Measurements from ENCODE around the gene SPTLC3. TPM values are rescaled to one million over a fixed set of nuclear protein-coding genes. Genes with fewer than 3 reads are reported as not detected.

SPTLC3 gene
- total and polyA plus RNA-seq, 12 donors, result 1.4 to 15.7 (median 8.7) TPM

DNA sequence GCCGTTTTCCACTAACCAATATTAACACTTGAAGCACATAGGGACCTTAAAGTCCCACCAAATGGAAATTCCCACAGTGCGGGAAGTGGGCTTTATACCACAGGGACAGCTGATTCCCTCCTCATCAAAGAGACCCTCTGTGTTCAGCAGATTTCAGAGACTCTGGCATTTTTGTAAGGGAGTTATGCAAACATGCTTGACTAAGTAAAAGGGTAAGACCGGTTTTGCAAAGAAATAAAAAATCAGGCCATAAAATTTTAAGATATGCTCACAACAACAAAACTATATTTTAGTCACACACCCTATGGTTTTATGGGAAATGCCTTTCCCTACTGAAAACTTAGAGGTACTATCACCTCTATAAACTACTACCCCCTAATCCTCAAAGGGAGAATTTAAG, 45.4 kb upstream of the SPTLC3 start:
- WGBS, 4 donors, result 56 to 68% (median 59%) methylated on average over 3 of the region's 3 CpGs
- DNase-seq, result no peak
- TF ChIP-seq CTCF (IDR thresholded peaks at IDR 0.05), result no peak
- no peak for TF ChIP-seq POLR2A (IDR thresholded peaks at IDR 0.05)
- no peak overlapping the region for H3K4me3 ChIP-seq
- no peaks in the 10 kb centered on the region for H3K9me3 ChIP-seq (replicated peaks in 1 of 3)
- no peaks in the 10 kb centered on the region for H3K4me1 ChIP-seq (replicated peaks in 1 of 2)
- no peaks in the 10 kb centered on the region for H3K36me3 ChIP-seq (replicated peaks in 1 of 2)
- no peaks in the 10 kb centered on the region for H3K27me3 ChIP-seq
- intact Hi-C loops (cut with DNase I), result loop anchor here in 1 of 2 donors (10.0 kb wide), 1 partner anchor 141 kb away; no protein-coding TSS in a partner anchor
- no peak overlapping the region for H3K27ac ChIP-seq

- Histone ChIP-seq H3K9me3 (replicated peaks in 1 of 3) (no peaks in the 10 kb centered on the region), H3K27ac (no peak overlapping the region), H3K27me3 (no peaks in the 10 kb centered on the region), H3K4me1 (replicated peaks in 1 of 2) (no peaks in the 10 kb centered on the region), H3K36me3 (replicated peaks in 1 of 2) (no peaks in the 10 kb centered on the region), H3K4me3 (no peak overlapping the region)
- no peak for TF ChIP-seq CTCF (IDR thresholded peaks at IDR 0.05)
- TF ChIP-seq POLR2A (IDR thresholded peaks at IDR 0.05), result no peak
- no peak for DNase-seq
- intact Hi-C loops (cut with DNase I), result loop anchor here in 1 of 2 donors (5.0 to 10.0 kb wide), 2 partner anchors 38 to 139 kb away; no protein-coding TSS in a partner anchor
These were observed 43.4 kb upstream of the SPTLC3 start for GRCh38 chr20:12965212-12965869.

DNA sequence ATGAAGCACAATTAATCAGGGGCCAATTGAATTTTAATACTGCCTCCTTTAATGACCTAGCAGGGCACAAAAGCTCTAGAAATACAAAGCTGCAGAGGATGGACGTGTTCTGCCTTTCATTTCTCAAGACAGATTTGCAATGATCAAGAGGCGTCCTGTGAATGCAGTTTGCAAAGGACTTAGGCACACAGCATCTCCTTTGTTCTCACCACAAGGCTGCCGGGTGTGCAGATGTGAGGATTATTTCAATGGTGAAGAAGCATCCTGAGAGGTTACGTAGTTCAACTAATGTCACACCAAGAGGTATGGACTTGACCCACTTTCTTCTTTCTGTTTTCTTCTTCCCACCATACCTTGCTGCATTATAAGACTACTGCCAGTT, 42.9 kb upstream of the SPTLC3 start:
- H3K9me3 ChIP-seq (replicated peaks in 1 of 3), result no peaks in the 10 kb centered on the region
- H3K4me1 ChIP-seq (replicated peaks in 1 of 2), result no peaks in the 10 kb centered on the region
- no peak for TF ChIP-seq CTCF (IDR thresholded peaks at IDR 0.05)
- no peak for TF ChIP-seq POLR2A (IDR thresholded peaks at IDR 0.05)
- H3K27me3 ChIP-seq, result no peaks in the 10 kb centered on the region
- no peaks in the 10 kb centered on the region for H3K36me3 ChIP-seq (replicated peaks in 1 of 2)
- DNase-seq, result no peak
- intact Hi-C loops (cut with DNase I), result loop anchor here in 1 of 2 donors (5.0 to 10.0 kb wide), 2 partner anchors 39 to 139 kb away; no protein-coding TSS in a partner anchor
- no peak overlapping the region for H3K4me3 ChIP-seq
- no peak overlapping the region for H3K27ac ChIP-seq
- WGBS, 4 donors, result 60 to 86% (median 73%) methylated on average over 3 to 4 of the region's 4 CpGs

GRCh38 chr20:12966468-12967085, 42.2 kb upstream of the SPTLC3 start:
- H3K4me1 ChIP-seq (replicated peaks in 1 of 2), result no peaks in the 10 kb centered on the region
- no peaks in the 10 kb centered on the region for H3K36me3 ChIP-seq (replicated peaks in 1 of 2)
- H3K9me3 ChIP-seq (replicated peaks in 1 of 3), result no peaks in the 10 kb centered on the region
- intact Hi-C loops (cut with DNase I), result loop anchor here in 1 of 2 donors (5.0 to 10.0 kb wide), 2 partner anchors 39 to 138 kb away; no protein-coding TSS in a partner anchor
- TF ChIP-seq CTCF (IDR thresholded peaks at IDR 0.05) (peak in 4 of 6 experiments; percentile 17 to 31 (median 26)), POLR2A (IDR thresholded peaks at IDR 0.05) (no peak)
- 0 to 71% (median 0%) methylated on average over 1 of the region's 1 CpG for WGBS, 4 donors
- H3K4me3 ChIP-seq, result no peak overlapping the region
- DNase-seq, result no peak
- H3K27me3 ChIP-seq, result no peaks in the 10 kb centered on the region
- no peak overlapping the region for H3K27ac ChIP-seq

Measured in adrenal gland (tissue), 12 donors.